ENCODE measurements around the gene LILRA1.
"Not testable (repeated sequence)": the region's sequence is repeated elsewhere in the genome, so short reads cannot be mapped to it uniquely, and the experiment has no call there.

LILRA1 gene

GRCh38 chr19:54627912-54628311 is 34.5 kb downstream of the LILRA1 start:
- not testable (repeated sequence) for DNase-seq

DNA sequence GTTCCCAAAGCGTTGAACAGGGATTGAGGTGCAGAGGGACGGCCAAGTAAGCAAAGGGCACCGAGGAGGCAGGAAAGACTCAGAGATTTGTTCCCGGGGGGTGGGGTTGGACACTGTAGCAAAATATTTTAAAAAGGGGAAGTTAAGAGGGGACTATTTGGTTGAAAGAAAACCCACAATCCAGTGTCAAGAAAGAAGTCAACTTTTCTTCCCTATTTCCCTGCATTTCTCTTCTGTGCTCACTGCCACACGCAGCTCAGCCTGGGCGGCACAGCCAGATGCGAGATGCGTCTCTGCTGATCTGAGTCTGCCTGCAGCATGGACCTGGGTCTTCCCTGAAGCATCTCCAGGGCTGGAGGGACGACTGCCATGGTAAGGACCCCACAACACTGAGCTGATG is 36.8 kb downstream of the LILRA1 start, which contains the start of gene LILRB1:
TSS of gene LILRB1 (plus strand) at position 223 of the 400 bp plus-strand sequence. CDS start 590 bp downstream, outside the sequence.
- DNase-seq, result not testable (repeated sequence)

DNA sequence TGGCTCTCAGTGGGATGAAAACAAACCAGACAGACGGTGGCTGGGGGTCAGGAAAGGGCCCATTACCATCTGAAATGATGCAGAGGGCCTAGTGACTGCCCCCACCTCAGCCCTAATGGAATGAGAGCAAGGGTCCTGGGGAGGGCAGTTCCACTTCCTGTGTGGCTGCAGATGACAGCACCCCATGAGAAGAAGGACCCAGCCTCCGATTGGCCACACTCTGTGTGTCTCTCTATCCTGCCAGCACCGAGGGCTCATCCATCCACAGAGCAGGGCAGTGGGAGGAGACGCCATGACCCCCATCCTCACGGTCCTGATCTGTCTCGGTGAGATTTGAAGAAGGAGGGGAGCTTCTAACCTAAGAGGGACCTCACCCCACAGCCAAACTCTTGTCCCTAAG is 37.4 kb downstream of the LILRA1 start:
- DNase-seq, result no peak

- not testable (repeated sequence) for DNase-seq
Observed at GRCh38 chr19:54631489-54632337, 38.3 kb downstream of the LILRA1 start.

DNA sequence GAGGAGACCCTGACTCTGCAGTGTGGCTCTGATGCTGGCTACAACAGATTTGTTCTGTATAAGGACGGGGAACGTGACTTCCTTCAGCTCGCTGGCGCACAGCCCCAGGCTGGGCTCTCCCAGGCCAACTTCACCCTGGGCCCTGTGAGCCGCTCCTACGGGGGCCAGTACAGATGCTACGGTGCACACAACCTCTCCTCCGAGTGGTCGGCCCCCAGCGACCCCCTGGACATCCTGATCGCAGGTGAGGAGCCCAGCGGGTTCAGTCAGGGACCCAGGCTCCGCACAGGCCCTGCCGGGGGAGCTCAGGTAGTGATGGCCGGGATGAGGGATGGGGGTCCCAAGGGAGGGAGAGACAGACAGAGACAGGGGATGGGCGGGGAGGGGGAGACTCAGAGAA is 39.1 kb downstream of the LILRA1 start:
- not testable (repeated sequence) for DNase-seq

DNA sequence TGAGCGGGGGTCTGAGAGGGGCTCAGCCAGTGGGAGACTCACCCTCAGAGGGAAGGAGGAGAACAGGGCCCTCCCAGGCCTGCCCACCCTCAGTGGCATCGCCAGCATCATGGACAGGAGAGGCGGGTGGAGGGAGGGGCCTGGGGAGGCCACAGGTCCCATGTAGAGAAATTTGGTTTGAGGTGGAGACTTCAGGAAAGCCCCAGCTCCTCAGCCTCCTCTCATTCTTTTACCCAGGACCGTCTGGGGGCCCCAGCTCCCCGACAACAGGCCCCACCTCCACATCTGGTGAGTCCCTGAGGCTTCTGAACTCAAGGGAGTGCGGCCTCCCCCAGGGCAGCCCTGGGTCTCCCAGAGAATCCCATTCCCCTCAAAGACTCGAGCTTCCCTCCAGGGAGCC is 40.0 kb downstream of the LILRA1 start:
- DNase-seq, result no peak

- not testable (repeated sequence) for DNase-seq
Observed at GRCh38 chr19:54636081-54636480, 42.6 kb downstream of the LILRA1 start.

- DNase-seq, result no peak
Observed at GRCh38 chr19:54638683-54639082, 45.3 kb downstream of the LILRA1 start.

GRCh38 chr19:54642953-54643352 is 49.5 kb downstream of the LILRA1 start:
- not testable (repeated sequence) for DNase-seq

- not testable (repeated sequence) for DNase-seq
Observed at GRCh38 chr19:54643583-54643982, 50.2 kb downstream of the LILRA1 start.

DNA sequence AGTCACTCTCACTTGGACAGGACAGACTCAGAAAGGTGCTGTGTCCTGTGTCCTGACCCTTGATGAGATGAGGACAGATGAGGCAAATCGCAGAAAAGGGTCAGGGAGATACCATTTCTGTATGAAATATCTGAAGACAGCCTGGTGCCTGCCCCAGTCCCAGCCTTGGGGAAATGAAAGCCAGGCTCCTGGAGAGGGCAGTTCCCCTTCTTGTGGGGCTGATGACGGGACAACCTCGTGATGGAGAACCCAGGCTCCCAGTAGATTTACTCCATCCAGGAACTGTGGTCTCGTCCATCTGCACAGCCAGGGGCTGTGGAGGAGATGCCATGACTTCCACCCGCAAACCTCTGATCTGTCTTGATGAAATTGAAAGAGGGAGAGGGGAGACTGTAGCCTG is 50.6 kb downstream of the LILRA1 start:
- DNase-seq, result no peak

GRCh38 chr19:54646331-54646841 is 53.0 kb downstream of the LILRA1 start:
- DNase-seq, result no peak

- DNase-seq, result no peak
Observed at GRCh38 chr19:54648129-54648528, 54.7 kb downstream of the LILRA1 start.

- DNase-seq, result no peak
Observed at GRCh38 chr19:54650108-54650655, 56.8 kb downstream of the LILRA1 start.
